BLaER1 treated with 17β-estradiol and CSF1 and Interleukin-3, amounts not matched to agents 10 nM and 100 nM (cell line): Measurements from ENCODE around the gene SLC35F4.

ENCODE experiments used
- H3K27ac ChIP-seq, 11 experiments: shearing (Covaris generic); formaldehyde crosslinking; 2 replicates each; pipeline ENCODE4 v1.8.1; 2022
- H3K27me3 ChIP-seq, 11 experiments: shearing (Covaris generic); formaldehyde crosslinking; 2 replicates each; pipeline ENCODE4 v1.8.1; 2022
- H3K36me3 ChIP-seq, 11 experiments: shearing (Covaris generic); formaldehyde crosslinking; 2 replicates each; pipeline ENCODE4 v1.8.1; 2022
- H3K4me1 ChIP-seq, 10 experiments: shearing (Covaris generic); formaldehyde crosslinking; 2 replicates each; pipeline ENCODE4 v1.8.1; 2022
- H3K4me2 ChIP-seq, 11 experiments: shearing (Covaris generic); formaldehyde crosslinking; 2 replicates each; pipeline ENCODE4 v1.8.1; 2022
- H3K4me3 ChIP-seq, 10 experiments: shearing (Covaris generic); formaldehyde crosslinking; 2 replicates each; pipeline ENCODE4 v1.8.1; 2022
- H3K9ac ChIP-seq, 11 experiments: shearing (Covaris generic); formaldehyde crosslinking; 2 replicates each; pipeline ENCODE4 v1.8.1; 2022
- H3K9me3 ChIP-seq, 11 experiments: shearing (Covaris generic); formaldehyde crosslinking; replicated peaks in 1 of 11; 2 replicates each; pipeline ENCODE4 v1.8.1; 2022
- H4K20me1 ChIP-seq, 11 experiments: shearing (Covaris generic); formaldehyde crosslinking; 2 replicates each; pipeline ENCODE4 v1.8.1; 2022
- Cebpa-rat ChIP-seq, 11 experiments: shearing (Covaris generic); IDR thresholded peaks; 2 replicates each; pipeline ENCODE4 v1.8.1; 2022

SLC35F4 gene

GRCh38 chr14:57835766-57836165, 30.1 kb downstream of the SLC35F4 start:
- TF ChIP-seq Cebpa-rat (IDR thresholded peaks at IDR 0.05): no peak

GRCh38 chr14:57834961-57835360, 30.9 kb downstream of the SLC35F4 start:
- Histone ChIP-seq H3K27ac (no peak overlapping the region), H3K9me3 (no peaks in the 10 kb centered on the region), H3K4me2 (no peak overlapping the region), H3K27me3 (no peaks in the 10 kb centered on the region), H3K9ac (no peak overlapping the region), H3K4me1 (no peaks in the 10 kb centered on the region), H3K4me3 (no peak overlapping the region), H3K36me3 (no peaks in the 10 kb centered on the region), H4K20me1 (no peaks in the 10 kb centered on the region)
- no peak for TF ChIP-seq Cebpa-rat (IDR thresholded peaks at IDR 0.05)

More at GRCh38 chr14:57835766-57836165, 30.1 kb downstream of the SLC35F4 start:
- Histone ChIP-seq H3K9ac (no peak overlapping the region), H3K27me3 (no peaks in the 10 kb centered on the region), H3K4me1 (no peaks in the 10 kb centered on the region), H3K4me3 (no peak overlapping the region), H4K20me1 (no peaks in the 10 kb centered on the region), H3K4me2 (no peak overlapping the region), H3K9me3 (no peaks in the 10 kb centered on the region), H3K27ac (no peak overlapping the region), H3K36me3 (no peaks in the 10 kb centered on the region)

GRCh38 chr14:57834001-57834598, 31.8 kb downstream of the SLC35F4 start:
- Histone ChIP-seq H3K9ac (no peak overlapping the region), H3K4me2 (no peak overlapping the region), H4K20me1 (no peaks in the 10 kb centered on the region), H3K4me1 (no peaks in the 10 kb centered on the region), H3K36me3 (no peaks in the 10 kb centered on the region), H3K4me3 (no peak overlapping the region), H3K9me3 (peaks cover 0 to 3% (median 0%) of the 10 kb centered on the region in 11 experiments; a peak in 1 of 22 replicates), H3K27ac (no peak overlapping the region), H3K27me3 (no peaks in the 10 kb centered on the region)
- no peak for TF ChIP-seq Cebpa-rat (IDR thresholded peaks at IDR 0.05)

- H3K4me3 ChIP-seq: no peak overlapping the region
- TF ChIP-seq Cebpa-rat (IDR thresholded peaks at IDR 0.05): no peak
- no peaks in the 10 kb centered on the region for H3K27me3 ChIP-seq
- H3K4me2 ChIP-seq: no peak overlapping the region
- no peaks in the 10 kb centered on the region for H4K20me1 ChIP-seq
- no peak overlapping the region for H3K27ac ChIP-seq
- no peaks in the 10 kb centered on the region for H3K36me3 ChIP-seq
- H3K9me3 ChIP-seq: peaks cover 0 to 3% (median 0%) of the 10 kb centered on the region in 11 experiments; a peak in 1 of 22 replicates
- H3K9ac ChIP-seq: no peak overlapping the region
- no peaks in the 10 kb centered on the region for H3K4me1 ChIP-seq
Measured at GRCh38 chr14:57833323-57833722, 32.6 kb downstream of the SLC35F4 start.

- no peak overlapping the region for H3K27ac ChIP-seq
- peaks cover 0 to 3% (median 0%) of the 10 kb centered on the region in 11 experiments; a peak in 1 of 22 replicates for H3K9me3 ChIP-seq
- H4K20me1 ChIP-seq: no peaks in the 10 kb centered on the region
- no peak overlapping the region for H3K4me2 ChIP-seq
- H3K36me3 ChIP-seq: no peaks in the 10 kb centered on the region
- no peak overlapping the region for H3K9ac ChIP-seq
- no peak for TF ChIP-seq Cebpa-rat (IDR thresholded peaks at IDR 0.05)
- H3K27me3 ChIP-seq: no peaks in the 10 kb centered on the region
- H3K4me1 ChIP-seq: no peaks in the 10 kb centered on the region
- no peak overlapping the region for H3K4me3 ChIP-seq
Measured at GRCh38 chr14:57831981-57832380, 33.9 kb downstream of the SLC35F4 start.

- Histone ChIP-seq H3K27ac (no peak overlapping the region), H3K4me3 (no peak overlapping the region), H3K27me3 (no peaks in the 10 kb centered on the region), H3K9ac (no peak overlapping the region), H3K9me3 (peaks cover 0 to 11% (median 8%) of the 10 kb centered on the region in 11 experiments; a peak in 11 of 22 replicates), H3K4me2 (no peak overlapping the region), H3K4me1 (no peaks in the 10 kb centered on the region), H3K36me3 (no peaks in the 10 kb centered on the region), H4K20me1 (no peaks in the 10 kb centered on the region)
- no peak; a peak in 1 of 22 replicates for TF ChIP-seq Cebpa-rat (IDR thresholded peaks at IDR 0.05)
Measured at GRCh38 chr14:57828713-57829112, 37.2 kb downstream of the SLC35F4 start.

- no peak overlapping the region for H3K27ac ChIP-seq
- H3K36me3 ChIP-seq: no peaks in the 10 kb centered on the region
- H3K4me3 ChIP-seq: no peak overlapping the region
- H4K20me1 ChIP-seq: no peaks in the 10 kb centered on the region
- H3K9ac ChIP-seq: no peak overlapping the region
- H3K27me3 ChIP-seq: no peaks in the 10 kb centered on the region
- TF ChIP-seq Cebpa-rat (IDR thresholded peaks at IDR 0.05): no peak
- no peak overlapping the region for H3K4me2 ChIP-seq
- peaks cover 0 to 11% (median 8%) of the 10 kb centered on the region in 11 experiments; a peak in 11 of 22 replicates for H3K9me3 ChIP-seq
- H3K4me1 ChIP-seq: no peaks in the 10 kb centered on the region
Measured at GRCh38 chr14:57823015-57823660, 42.8 kb downstream of the SLC35F4 start.

- no peaks in the 10 kb centered on the region for H3K4me1 ChIP-seq
- H3K27ac ChIP-seq: no peak overlapping the region
- H3K9ac ChIP-seq: no peak overlapping the region
- no peak overlapping the region for H3K4me3 ChIP-seq
- TF ChIP-seq Cebpa-rat (IDR thresholded peaks at IDR 0.05): no peak
- no peak overlapping the region for H3K4me2 ChIP-seq
- H3K27me3 ChIP-seq: no peaks in the 10 kb centered on the region
- H3K9me3 ChIP-seq: peaks cover 0 to 11% (median 8%) of the 10 kb centered on the region in 11 experiments; a peak in 11 of 22 replicates
- H3K36me3 ChIP-seq: no peaks in the 10 kb centered on the region
- no peaks in the 10 kb centered on the region for H4K20me1 ChIP-seq
Measured at GRCh38 chr14:57822081-57822480, 43.8 kb downstream of the SLC35F4 start.

- Histone ChIP-seq H3K4me3 (no peak overlapping the region), H3K4me2 (no peak overlapping the region), H3K36me3 (no peaks in the 10 kb centered on the region), H4K20me1 (no peaks in the 10 kb centered on the region), H3K27ac (no peak overlapping the region), H3K9me3 (peaks cover 0 to 2% (median under 1%) of the 10 kb centered on the region in 11 experiments; a peak in 3 of 22 replicates), H3K27me3 (no peaks in the 10 kb centered on the region), H3K9ac (no peak overlapping the region), H3K4me1 (no peaks in the 10 kb centered on the region)
- no peak for TF ChIP-seq Cebpa-rat (IDR thresholded peaks at IDR 0.05)
Measured at GRCh38 chr14:57820581-57820980, 45.3 kb downstream of the SLC35F4 start.

- Histone ChIP-seq H3K9ac (no peak overlapping the region), H3K27me3 (no peaks in the 10 kb centered on the region), H3K4me2 (no peak overlapping the region), H3K36me3 (no peaks in the 10 kb centered on the region), H3K27ac (no peak overlapping the region), H3K4me3 (no peak overlapping the region), H3K9me3 (no peaks in the 10 kb centered on the region), H4K20me1 (no peaks in the 10 kb centered on the region), H3K4me1 (peaks cover 0 to 5% (median 0%) of the 10 kb centered on the region in 10 experiments; a peak in 2 of 20 replicates)
- no peak for TF ChIP-seq Cebpa-rat (IDR thresholded peaks at IDR 0.05)
Measured at GRCh38 chr14:57818511-57818910, 47.4 kb downstream of the SLC35F4 start.
